NCI-H1048 (cell line): ENCODE results near the gene TMEM61.
"Not testable (repeated sequence)": the region's sequence is repeated elsewhere in the genome, so short reads cannot be mapped to it uniquely, and the experiment has no call there.

Source experiments
- DNase-seq: peaks from one replicate; lab custom pipeline; 2025; lab: John Stamatoyannopoulos, UW

TMEM61 gene

GRCh38 chr1:54962612-54963395, 17.6 kb upstream of the TMEM61 start:
- no peak for DNase-seq

GRCh38 chr1:54963829-54964228, 16.6 kb upstream of the TMEM61 start:
- not testable (repeated sequence) for DNase-seq

GRCh38 chr1:54965624-54966340, 14.6 kb upstream of the TMEM61 start:
- DNase-seq = no peak

- DNase-seq = no peak
Observed at GRCh38 chr1:54967372-54967771, 13.1 kb upstream of the TMEM61 start.

- no peak for DNase-seq
Observed at GRCh38 chr1:54968551-54968950, 11.9 kb upstream of the TMEM61 start.

GRCh38 chr1:54969879-54970278, 10.5 kb upstream of the TMEM61 start:
- no peak for DNase-seq

GRCh38 chr1:54970901-54971300, 9.5 kb upstream of the TMEM61 start:
- DNase-seq = no peak

- no peak for DNase-seq
Observed at GRCh38 chr1:54971317-54971791, 9.1 kb upstream of the TMEM61 start.

- no peak for DNase-seq
Observed at GRCh38 chr1:54972436-54972835, 8.0 kb upstream of the TMEM61 start.

GRCh38 chr1:54973205-54973921, 7.1 kb upstream of the TMEM61 start:
- no peak for DNase-seq

GRCh38 chr1:54975356-54976108, 4.9 kb upstream of the TMEM61 start:
- no peak for DNase-seq

GRCh38 chr1:54976747-54977146, 3.7 kb upstream of the TMEM61 start:
- no peak for DNase-seq

- no peak for DNase-seq
Observed at GRCh38 chr1:54977533-54978297, 2.7 kb upstream of the TMEM61 start.

- no peak for DNase-seq
Observed at GRCh38 chr1:54978528-54979326, 1.7 kb upstream of the TMEM61 start.

GRCh38 chr1:54979327-54979891, 1.0 kb upstream of the TMEM61 start:
- DNase-seq = no peak

GRCh38 chr1:54980046-54980527, 341 bp upstream of the TMEM61 start:
- DNase-seq = no peak

- DNase-seq = no peak
Observed at GRCh38 chr1:54981466-54981865, 1.0 kb downstream of the TMEM61 start.

GRCh38 chr1:54982739-54983138, 2.3 kb downstream of the TMEM61 start:
- no peak for DNase-seq

GRCh38 chr1:54984131-54984842, 3.9 kb downstream of the TMEM61 start:
- no peak for DNase-seq
